Occipital lobe (tissue), 2 donors: ENCODE results near the gene GOLIM4. TPM values are rescaled to one million over a fixed set of nuclear protein-coding genes. Genes with fewer than 3 reads are reported as not detected.
A peak's percentile ranks its signal among the peaks of the same experiment; 100 is the strongest.
"Not testable (repeated sequence)": the region's sequence is repeated elsewhere in the genome, so short reads cannot be mapped to it uniquely, and the experiment has no call there.

Experiments
- DNase-seq: peaks from one replicate; lab custom pipeline; 2025; lab: John Stamatoyannopoulos, UW
- total RNA-seq: library from RNA; depleted of rRNA; stranded (reverse); fragments of >200 nt; gene quantifications from one replicate; pipeline ENCODE4 v1.2.3, GENCODE V29; 2014

GOLIM4 gene, protein sequence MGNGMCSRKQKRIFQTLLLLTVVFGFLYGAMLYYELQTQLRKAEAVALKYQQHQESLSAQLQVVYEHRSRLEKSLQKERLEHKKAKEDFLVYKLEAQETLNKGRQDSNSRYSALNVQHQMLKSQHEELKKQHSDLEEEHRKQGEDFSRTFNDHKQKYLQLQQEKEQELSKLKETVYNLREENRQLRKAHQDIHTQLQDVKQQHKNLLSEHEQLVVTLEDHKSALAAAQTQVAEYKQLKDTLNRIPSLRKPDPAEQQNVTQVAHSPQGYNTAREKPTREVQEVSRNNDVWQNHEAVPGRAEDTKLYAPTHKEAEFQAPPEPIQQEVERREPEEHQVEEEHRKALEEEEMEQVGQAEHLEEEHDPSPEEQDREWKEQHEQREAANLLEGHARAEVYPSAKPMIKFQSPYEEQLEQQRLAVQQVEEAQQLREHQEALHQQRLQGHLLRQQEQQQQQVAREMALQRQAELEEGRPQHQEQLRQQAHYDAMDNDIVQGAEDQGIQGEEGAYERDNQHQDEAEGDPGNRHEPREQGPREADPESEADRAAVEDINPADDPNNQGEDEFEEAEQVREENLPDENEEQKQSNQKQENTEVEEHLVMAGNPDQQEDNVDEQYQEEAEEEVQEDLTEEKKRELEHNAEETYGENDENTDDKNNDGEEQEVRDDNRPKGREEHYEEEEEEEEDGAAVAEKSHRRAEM
- total RNA-seq, result 27.9 TPM

GRCh38 chr3:168095611-168096209 lies at the start of gene GOLIM4:
Gene GOLIM4 (minus strand): TSS chr3:168095924. CDS start chr3:168095285, 639 bp downstream.
- peak; percentile 96 for DNase-seq

DNA sequence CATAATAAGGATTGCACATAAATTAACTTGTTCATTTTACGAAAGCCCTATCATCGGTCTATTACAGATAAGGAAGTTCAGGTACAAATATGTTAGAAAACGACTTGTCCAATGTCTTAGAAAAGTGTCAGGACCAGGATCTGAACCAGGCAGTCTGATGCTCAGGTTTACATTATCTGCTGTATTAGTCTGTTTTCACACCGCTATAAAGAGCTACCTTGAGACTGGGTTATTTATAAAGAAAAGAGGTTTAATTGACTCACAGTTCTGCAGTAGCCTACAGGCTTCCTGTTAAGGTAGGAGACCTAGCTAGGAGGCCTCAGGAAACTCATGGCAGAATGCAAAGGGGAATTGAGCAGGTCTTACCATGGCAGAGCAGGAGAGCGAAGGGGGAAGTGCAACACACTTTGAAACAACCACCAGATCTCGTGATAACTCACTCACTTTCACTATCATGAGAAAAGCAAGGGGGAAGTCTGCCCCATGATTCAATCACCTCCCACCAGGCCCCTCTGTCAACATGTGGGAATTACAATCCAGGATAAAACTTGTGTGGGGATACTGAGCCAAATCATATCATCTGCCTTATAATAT lies 45.8 kb upstream of the GOLIM4 start:
- DNase-seq, result no peak

- no peak for DNase-seq
Observed at GRCh38 chr3:168139947-168140346, 44.2 kb upstream of the GOLIM4 start.

- no peak for DNase-seq
Observed at GRCh38 chr3:168138421-168138820, 42.7 kb upstream of the GOLIM4 start.

DNA sequence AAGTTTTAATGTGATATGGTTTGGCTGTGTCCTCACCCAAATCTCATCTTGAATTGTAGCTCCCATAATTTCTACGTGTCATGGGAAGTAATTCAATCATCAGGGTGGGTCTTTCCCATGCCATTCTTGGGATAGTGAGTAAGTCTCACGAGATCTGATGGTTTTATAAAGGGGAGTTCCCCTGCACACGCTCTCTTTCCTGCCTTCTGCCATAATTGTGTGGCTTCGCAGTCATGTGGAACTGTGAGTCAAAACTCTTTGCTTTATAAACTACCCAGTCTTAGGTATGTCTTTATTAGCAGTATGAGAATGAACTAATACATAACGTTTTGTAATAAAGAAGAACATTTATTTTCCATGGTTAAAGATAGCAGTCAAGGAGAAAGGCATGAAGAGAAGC lies 39.2 kb upstream of the GOLIM4 start:
- no peak for DNase-seq

DNA sequence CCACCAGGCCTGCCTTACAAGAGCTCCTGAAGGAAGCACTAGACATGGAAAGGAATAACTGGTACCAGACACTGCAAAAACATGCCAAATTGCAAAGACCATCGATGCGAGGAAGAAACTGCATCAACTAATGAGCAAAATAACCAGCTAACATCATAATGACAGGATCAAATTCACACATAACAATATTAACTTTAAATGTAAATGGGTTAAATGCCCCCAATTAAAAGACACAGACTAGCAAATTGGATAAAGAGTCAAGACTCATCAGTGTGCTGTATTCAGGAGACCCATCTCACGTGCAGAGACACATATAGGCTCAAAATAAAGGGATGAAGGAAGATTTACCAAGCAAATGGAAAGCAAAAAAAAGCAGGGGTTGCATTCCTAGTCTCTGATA lies 34.5 kb upstream of the GOLIM4 start:
- DNase-seq, result not testable (repeated sequence)

GRCh38 chr3:168128463-168128862 lies 32.7 kb upstream of the GOLIM4 start:
- not testable (repeated sequence) for DNase-seq

- DNase-seq, result no peak
Observed at GRCh38 chr3:168127466-168127865, 31.7 kb upstream of the GOLIM4 start.

DNA sequence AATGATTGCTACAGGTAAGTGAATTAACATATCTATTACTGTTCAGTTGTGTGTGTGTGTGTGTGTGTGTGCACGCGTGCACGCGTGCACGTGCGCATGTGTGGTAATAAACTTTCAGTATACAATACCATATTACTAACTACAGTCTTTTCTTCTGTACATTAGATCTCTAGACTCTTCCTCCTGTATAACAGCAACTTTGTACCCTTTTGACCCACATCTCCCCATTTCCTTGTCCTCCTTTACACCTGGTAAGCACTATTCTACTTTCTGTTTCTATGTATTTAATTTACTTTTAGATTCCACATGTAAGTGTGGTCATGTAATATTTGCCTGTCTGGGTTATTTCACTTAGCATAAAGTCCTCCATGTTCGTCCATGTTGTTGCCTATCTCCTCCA lies 29.1 kb upstream of the GOLIM4 start:
- no peak for DNase-seq

DNA sequence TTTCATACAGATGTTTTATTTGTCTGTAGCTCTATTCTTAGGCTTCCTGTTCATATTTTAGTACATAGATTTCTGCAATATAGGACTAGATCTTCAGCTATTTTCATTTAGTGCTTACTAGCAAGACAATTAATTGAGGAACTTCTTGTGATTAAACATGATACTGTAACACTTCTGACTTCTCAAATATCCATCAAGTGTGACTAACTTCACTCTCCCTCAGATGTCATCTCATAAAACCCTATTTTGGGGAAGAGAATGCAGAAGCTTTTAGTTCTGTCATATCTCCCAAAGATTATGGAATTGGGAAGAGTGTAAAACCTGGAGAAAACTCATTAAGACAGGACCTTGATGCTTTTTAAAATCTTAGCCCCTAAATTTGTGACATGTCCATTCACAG lies 28.6 kb upstream of the GOLIM4 start:
- no peak for DNase-seq

GRCh38 chr3:168123201-168124176 lies 27.8 kb upstream of the GOLIM4 start:
- no peak for DNase-seq

- DNase-seq, result no peak
Observed at GRCh38 chr3:168121184-168122017, 25.7 kb upstream of the GOLIM4 start.

DNA sequence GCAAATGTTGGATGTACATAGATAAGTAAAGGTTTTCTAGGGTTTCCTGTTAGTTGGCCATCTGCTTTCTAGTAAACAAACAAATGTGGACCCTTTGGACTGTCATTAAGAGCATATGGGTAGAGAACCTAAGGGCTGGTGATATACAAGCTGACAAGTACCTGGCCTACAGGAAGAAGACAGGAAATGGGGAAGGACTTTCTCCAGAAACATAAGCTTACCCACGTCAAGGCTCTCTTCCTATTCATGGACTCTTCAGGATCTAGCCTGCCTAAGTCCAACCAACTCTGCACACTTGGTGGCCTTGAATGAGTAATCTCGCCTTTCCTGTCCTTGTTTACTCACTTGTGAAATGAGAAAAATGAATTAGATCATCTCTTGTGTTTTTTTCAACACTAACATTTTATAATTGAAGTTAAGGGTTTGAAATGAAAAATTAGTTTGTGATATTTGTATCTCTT lies 22.2 kb upstream of the GOLIM4 start:
- no peak for DNase-seq

GRCh38 chr3:168117059-168117458 lies 21.3 kb upstream of the GOLIM4 start:
- DNase-seq, result no peak

GRCh38 chr3:168116279-168116678 lies 20.6 kb upstream of the GOLIM4 start:
- peak; percentile 9 for DNase-seq

GRCh38 chr3:168113848-168114247 lies 18.1 kb upstream of the GOLIM4 start:
- DNase-seq, result no peak

DNA sequence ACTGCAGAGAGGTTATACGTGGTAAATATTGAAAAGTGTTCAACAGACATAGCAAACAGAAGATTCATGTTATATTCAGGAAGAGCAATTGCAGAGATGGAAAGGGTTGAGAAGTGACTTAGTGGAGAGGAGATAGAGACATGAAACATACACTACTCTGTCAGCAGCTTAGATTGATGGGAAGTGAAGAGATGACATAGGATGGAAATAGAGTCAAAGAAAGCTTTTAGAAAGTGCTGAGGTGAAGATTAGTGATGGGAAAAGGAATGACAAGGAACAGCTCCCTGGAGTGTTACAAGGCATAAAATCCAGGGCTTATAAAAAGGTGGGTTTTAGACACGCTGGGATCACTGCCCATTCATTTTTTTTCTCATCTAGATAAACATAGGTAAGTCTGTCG lies 17.2 kb upstream of the GOLIM4 start:
- no peak for DNase-seq

GRCh38 chr3:168104361-168104760 lies 8.6 kb upstream of the GOLIM4 start:
- no peak for DNase-seq

DNA sequence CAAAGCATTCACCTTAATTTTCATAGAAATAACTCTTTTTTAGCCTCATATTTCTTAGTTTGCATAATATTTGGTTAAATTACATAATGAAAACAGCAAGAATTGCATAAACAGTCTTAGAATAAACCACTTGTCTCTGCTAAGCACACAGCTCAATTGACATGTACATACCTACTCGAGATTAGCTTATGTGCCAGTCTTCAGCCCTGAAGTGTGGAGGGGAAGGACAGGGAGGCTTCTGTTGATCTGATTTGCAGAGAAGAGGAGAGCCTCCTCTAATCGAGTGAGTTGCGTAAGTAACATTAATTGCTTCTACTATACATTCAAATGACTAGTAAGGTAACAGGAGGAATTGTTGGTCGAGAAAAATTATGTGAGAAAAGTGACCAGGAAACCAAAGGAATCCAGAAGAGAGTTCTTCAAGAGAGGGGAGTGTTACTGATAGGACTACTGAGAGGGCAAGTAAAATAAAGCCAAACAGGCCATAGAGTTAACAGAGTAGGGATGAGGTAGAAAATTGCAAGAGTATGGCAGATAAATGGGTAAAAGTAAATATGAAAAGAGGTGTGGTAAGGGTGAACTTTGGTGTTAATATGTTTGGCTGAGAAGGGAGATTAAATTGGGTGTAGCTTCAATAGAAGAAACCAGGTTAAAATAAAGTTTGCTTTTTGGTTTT lies 7.1 kb upstream of the GOLIM4 start:
- no peak for DNase-seq
